CD4-positive, alpha-beta T cell treated with Interleukin-6 at 100 ng/mL for 8 hours (primary cell): ENCODE results near the gene DCLRE1B.
A peak's percentile ranks its signal among the peaks of the same experiment; 100 is the strongest.

Experiments
- DNase-seq: peaks from one replicate; pipeline ENCODE4 v3.0.0-alpha.2; 2020; ENCODE audit warnings: mixed read lengths, low spot score

Gene DCLRE1B

GRCh38 chr1:113928187-113928930 lies 23.2 kb downstream of the DCLRE1B start:
- no peak for DNase-seq

- DNase-seq: peak; percentile 87
Measured at GRCh38 chr1:113928941-113929749, 24.0 kb downstream of the DCLRE1B start, which contains the start of gene HIPK1. TSS of gene HIPK1 (plus strand) at chr1:113929324.

GRCh38 chr1:113929750-113930498 lies 24.8 kb downstream of the DCLRE1B start:
- peak; percentile 51 for DNase-seq

- peak; percentile 69 for DNase-seq
Measured at GRCh38 chr1:113930499-113931161, 25.5 kb downstream of the DCLRE1B start.

GRCh38 chr1:113931451-113931851 lies 26.3 kb downstream of the DCLRE1B start:
- DNase-seq: peak; percentile 46

- DNase-seq: no peak
Measured at GRCh38 chr1:113934006-113934405, 28.9 kb downstream of the DCLRE1B start.

GRCh38 chr1:113934511-113935055 lies 29.5 kb downstream of the DCLRE1B start:
- DNase-seq: no peak

- DNase-seq: no peak
Measured at GRCh38 chr1:113935176-113935575, 30.1 kb downstream of the DCLRE1B start.

GRCh38 chr1:113935970-113936369 lies 30.8 kb downstream of the DCLRE1B start:
- no peak for DNase-seq

- DNase-seq: no peak
Measured at GRCh38 chr1:113937146-113937545, 32.0 kb downstream of the DCLRE1B start.

- no peak for DNase-seq
Measured at GRCh38 chr1:113938192-113938591, 33.1 kb downstream of the DCLRE1B start.

- DNase-seq: peak; percentile 36
Measured at GRCh38 chr1:113940365-113941244, 35.5 kb downstream of the DCLRE1B start.

GRCh38 chr1:113941245-113941559 lies 36.1 kb downstream of the DCLRE1B start:
- DNase-seq: no peak

- no peak for DNase-seq
Measured at GRCh38 chr1:113942527-113942926, 37.4 kb downstream of the DCLRE1B start.

- DNase-seq: no peak
Measured at GRCh38 chr1:113943028-113943811, 38.1 kb downstream of the DCLRE1B start.

GRCh38 chr1:113945329-113945728 lies 40.2 kb downstream of the DCLRE1B start:
- DNase-seq: no peak

- DNase-seq: no peak
Measured at GRCh38 chr1:113946112-113946511, 41.0 kb downstream of the DCLRE1B start.

GRCh38 chr1:113946678-113947387 lies 41.7 kb downstream of the DCLRE1B start:
- DNase-seq: no peak

- peak; percentile 15 for DNase-seq
Measured at GRCh38 chr1:113947388-113948107, 42.4 kb downstream of the DCLRE1B start.
